Liver (tissue), 3 donors: ENCODE measurements around the gene CACNA2D1.

Experiments used
- EGR1 ChIP-seq, 2 donors: IDR thresholded peaks; 2 replicates each; pipeline ENCODE4 v1.6.1; 2016 to 2018; ENCODE audit warnings: antibody characterized with exemption in 2 of 2, low read depth in 2 of 2
- FOXA2 ChIP-seq: IDR thresholded peaks from 2 replicates; pipeline ENCODE4 v1.6.1; 2016; ENCODE audit warnings: antibody characterized with exemption
- GABPA ChIP-seq, 2 donors: IDR thresholded peaks in 1 of 2; conservative IDR thresholded peaks in 1 of 2; 2 replicates each; pipeline ENCODE4 v1.6.1; 2016; ENCODE audit warnings: antibody characterized with exemption in 2 of 2, mild to moderate bottlenecking in 1 of 2, moderate library complexity in 1 of 2
- HNF4A ChIP-seq, 2 donors: conservative IDR thresholded peaks; 2 replicates each; pipeline ENCODE4 v1.6.1; 2016; ENCODE audit warnings: antibody characterized with exemption in 2 of 2, mild to moderate bottlenecking in 2 of 2
- NR2F2 ChIP-seq: IDR thresholded peaks from 2 replicates; pipeline ENCODE4 v1.6.1; 2016; ENCODE audit warnings: antibody characterized with exemption
- RAD21 ChIP-seq, 2 donors: IDR thresholded peaks; 2 replicates each; pipeline ENCODE4 v1.6.1; 2016; ENCODE audit warnings: antibody characterized with exemption in 2 of 2, mild to moderate bottlenecking in 2 of 2
- RXRA ChIP-seq, 2 donors: IDR thresholded peaks; 2 replicates each; pipeline ENCODE4 v1.6.1; 2017 to 2018; ENCODE audit warnings: antibody characterized with exemption in 2 of 2, mild to moderate bottlenecking in 1 of 2
- TAF1 ChIP-seq: conservative IDR thresholded peaks from 2 replicates; pipeline ENCODE4 v1.6.1; 2016; ENCODE audit warnings: antibody characterized with exemption, mild to moderate bottlenecking
- TF ChIP-seq, protein P1 (sequence below): fragments of 150-350 bp; IDR thresholded peaks from 2 replicates; pipeline ENCODE4 v1.5.1; 2017; ENCODE audit warnings: improper control_type of control experiment, low read depth, low read length; ENCODE audit not compliant: missing input control
- TF ChIP-seq, protein P2 (sequence below): IDR thresholded peaks from 2 replicates; pipeline ENCODE4 v1.6.1; 2016; ENCODE audit warnings: antibody characterized with exemption, mild to moderate bottlenecking
- TF ChIP-seq, protein P3 (sequence below): IDR thresholded peaks from 2 replicates; pipeline ENCODE4 v1.6.1; 2016; ENCODE audit warnings: antibody characterized with exemption
- TF ChIP-seq, protein P4 (sequence below): IDR thresholded peaks from 2 replicates; pipeline ENCODE4 v1.6.1; 2016; ENCODE audit warnings: antibody characterized with exemption
- TF ChIP-seq, protein P5 (sequence below): IDR thresholded peaks from 2 replicates; pipeline ENCODE4 v1.6.1; 2016; ENCODE audit warnings: antibody characterized with exemption
- donor health status: healthy.
- donor health status: healthy.

DNA sequence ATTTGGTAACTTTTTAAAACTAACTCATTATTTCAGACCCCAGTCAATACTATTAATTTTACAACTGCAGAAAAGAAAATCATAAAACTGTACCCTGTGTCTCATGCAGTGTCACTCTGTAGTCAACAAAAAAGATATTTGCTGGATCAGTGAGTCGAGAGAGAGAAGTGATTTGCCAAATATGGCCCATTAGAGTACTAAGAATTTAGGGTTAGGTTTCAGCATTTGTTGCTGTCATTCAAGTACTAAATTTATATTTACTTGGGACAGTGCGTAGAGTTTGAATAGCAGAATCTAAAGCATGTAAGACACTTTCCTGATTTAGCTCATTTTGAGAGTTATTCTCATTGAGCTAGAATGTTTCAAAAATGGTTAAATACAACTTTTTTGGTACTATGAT, 38.9 kb downstream of the CACNA2D1 start:
- TF ChIP-seq, protein P1, sequence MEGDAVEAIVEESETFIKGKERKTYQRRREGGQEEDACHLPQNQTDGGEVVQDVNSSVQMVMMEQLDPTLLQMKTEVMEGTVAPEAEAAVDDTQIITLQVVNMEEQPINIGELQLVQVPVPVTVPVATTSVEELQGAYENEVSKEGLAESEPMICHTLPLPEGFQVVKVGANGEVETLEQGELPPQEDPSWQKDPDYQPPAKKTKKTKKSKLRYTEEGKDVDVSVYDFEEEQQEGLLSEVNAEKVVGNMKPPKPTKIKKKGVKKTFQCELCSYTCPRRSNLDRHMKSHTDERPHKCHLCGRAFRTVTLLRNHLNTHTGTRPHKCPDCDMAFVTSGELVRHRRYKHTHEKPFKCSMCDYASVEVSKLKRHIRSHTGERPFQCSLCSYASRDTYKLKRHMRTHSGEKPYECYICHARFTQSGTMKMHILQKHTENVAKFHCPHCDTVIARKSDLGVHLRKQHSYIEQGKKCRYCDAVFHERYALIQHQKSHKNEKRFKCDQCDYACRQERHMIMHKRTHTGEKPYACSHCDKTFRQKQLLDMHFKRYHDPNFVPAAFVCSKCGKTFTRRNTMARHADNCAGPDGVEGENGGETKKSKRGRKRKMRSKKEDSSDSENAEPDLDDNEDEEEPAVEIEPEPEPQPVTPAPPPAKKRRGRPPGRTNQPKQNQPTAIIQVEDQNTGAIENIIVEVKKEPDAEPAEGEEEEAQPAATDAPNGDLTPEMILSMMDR = no peak
- no peak for TF ChIP-seq RXRA (IDR thresholded peaks at IDR 0.05)
- TF ChIP-seq, protein P2, sequence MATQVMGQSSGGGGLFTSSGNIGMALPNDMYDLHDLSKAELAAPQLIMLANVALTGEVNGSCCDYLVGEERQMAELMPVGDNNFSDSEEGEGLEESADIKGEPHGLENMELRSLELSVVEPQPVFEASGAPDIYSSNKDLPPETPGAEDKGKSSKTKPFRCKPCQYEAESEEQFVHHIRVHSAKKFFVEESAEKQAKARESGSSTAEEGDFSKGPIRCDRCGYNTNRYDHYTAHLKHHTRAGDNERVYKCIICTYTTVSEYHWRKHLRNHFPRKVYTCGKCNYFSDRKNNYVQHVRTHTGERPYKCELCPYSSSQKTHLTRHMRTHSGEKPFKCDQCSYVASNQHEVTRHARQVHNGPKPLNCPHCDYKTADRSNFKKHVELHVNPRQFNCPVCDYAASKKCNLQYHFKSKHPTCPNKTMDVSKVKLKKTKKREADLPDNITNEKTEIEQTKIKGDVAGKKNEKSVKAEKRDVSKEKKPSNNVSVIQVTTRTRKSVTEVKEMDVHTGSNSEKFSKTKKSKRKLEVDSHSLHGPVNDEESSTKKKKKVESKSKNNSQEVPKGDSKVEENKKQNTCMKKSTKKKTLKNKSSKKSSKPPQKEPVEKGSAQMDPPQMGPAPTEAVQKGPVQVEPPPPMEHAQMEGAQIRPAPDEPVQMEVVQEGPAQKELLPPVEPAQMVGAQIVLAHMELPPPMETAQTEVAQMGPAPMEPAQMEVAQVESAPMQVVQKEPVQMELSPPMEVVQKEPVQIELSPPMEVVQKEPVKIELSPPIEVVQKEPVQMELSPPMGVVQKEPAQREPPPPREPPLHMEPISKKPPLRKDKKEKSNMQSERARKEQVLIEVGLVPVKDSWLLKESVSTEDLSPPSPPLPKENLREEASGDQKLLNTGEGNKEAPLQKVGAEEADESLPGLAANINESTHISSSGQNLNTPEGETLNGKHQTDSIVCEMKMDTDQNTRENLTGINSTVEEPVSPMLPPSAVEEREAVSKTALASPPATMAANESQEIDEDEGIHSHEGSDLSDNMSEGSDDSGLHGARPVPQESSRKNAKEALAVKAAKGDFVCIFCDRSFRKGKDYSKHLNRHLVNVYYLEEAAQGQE = no peak
- no peak for TF ChIP-seq TAF1
- TF ChIP-seq HNF4A (conservative IDR thresholded peaks at IDR 0.05) = no peak
- no peak for TF ChIP-seq EGR1 (IDR thresholded peaks at IDR 0.05; ENCODE audit: low read depth in 2 of 2)
- TF ChIP-seq, protein P3, sequence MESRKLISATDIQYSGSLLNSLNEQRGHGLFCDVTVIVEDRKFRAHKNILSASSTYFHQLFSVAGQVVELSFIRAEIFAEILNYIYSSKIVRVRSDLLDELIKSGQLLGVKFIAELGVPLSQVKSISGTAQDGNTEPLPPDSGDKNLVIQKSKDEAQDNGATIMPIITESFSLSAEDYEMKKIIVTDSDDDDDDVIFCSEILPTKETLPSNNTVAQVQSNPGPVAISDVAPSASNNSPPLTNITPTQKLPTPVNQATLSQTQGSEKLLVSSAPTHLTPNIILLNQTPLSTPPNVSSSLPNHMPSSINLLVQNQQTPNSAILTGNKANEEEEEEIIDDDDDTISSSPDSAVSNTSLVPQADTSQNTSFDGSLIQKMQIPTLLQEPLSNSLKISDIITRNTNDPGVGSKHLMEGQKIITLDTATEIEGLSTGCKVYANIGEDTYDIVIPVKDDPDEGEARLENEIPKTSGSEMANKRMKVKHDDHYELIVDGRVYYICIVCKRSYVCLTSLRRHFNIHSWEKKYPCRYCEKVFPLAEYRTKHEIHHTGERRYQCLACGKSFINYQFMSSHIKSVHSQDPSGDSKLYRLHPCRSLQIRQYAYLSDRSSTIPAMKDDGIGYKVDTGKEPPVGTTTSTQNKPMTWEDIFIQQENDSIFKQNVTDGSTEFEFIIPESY = no peak
- TF ChIP-seq RAD21 (IDR thresholded peaks at IDR 0.05) = no peak
- no peak for TF ChIP-seq GABPA (IDR thresholded peaks at IDR 0.05 in 1 of 2, conservative IDR thresholded peaks at IDR 0.05 in 1 of 2)
- TF ChIP-seq NR2F2 = no peak
- TF ChIP-seq, protein P4, sequence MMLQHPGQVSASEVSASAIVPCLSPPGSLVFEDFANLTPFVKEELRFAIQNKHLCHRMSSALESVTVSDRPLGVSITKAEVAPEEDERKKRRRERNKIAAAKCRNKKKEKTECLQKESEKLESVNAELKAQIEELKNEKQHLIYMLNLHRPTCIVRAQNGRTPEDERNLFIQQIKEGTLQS = no peak
- TF ChIP-seq, protein P5, sequence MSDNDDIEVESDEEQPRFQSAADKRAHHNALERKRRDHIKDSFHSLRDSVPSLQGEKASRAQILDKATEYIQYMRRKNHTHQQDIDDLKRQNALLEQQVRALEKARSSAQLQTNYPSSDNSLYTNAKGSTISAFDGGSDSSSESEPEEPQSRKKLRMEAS = no peak
- no peak for TF ChIP-seq FOXA2
